ENCODE results near the gene RBFOX2.
"Not testable (repeated sequence)": the region's sequence is repeated elsewhere in the genome, so short reads cannot be mapped to it uniquely, and the experiment has no call there.

RBFOX2 gene

GRCh38 chr22:35746248-35746647 is 282.4 kb downstream of the RBFOX2 start:
- in situ Hi-C loops (cut with MboI; ENCODE audit: low sequenced_read_pairs) = no loop called here

GRCh38 chr22:35743326-35743860 is 285.2 kb downstream of the RBFOX2 start:
- in situ Hi-C loops (cut with MboI; ENCODE audit: low sequenced_read_pairs) = no loop called here

GRCh38 chr22:35742342-35743100 is 286.1 kb downstream of the RBFOX2 start:
- in situ Hi-C loops (cut with MboI; ENCODE audit: low sequenced_read_pairs) = no loop called here

DNA sequence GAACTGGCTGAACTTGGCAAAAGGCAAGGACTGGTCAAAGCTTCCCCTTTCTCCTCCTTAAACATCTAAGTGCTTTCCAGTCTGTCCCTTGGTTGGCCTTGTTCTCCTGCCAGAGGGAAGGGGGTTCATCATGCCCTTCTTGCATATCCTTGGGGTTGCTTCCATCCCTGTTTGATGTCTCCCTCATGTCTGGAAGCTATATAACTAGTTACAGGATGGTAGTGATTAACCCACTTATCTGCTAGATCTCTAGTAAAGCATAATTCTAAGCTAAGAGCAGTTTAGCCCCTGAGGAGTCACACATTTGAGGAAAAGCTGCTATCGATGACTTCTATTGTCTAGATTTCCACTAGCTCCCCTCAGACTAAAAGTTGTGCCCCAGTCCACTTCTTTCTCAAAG is 288.0 kb downstream of the RBFOX2 start:
- in situ Hi-C loops (cut with MboI; ENCODE audit: low sequenced_read_pairs) = no loop called here

- in situ Hi-C loops (cut with MboI; ENCODE audit: low sequenced_read_pairs) = no loop called here
Observed at GRCh38 chr22:35739931-35740380, 288.7 kb downstream of the RBFOX2 start.

DNA sequence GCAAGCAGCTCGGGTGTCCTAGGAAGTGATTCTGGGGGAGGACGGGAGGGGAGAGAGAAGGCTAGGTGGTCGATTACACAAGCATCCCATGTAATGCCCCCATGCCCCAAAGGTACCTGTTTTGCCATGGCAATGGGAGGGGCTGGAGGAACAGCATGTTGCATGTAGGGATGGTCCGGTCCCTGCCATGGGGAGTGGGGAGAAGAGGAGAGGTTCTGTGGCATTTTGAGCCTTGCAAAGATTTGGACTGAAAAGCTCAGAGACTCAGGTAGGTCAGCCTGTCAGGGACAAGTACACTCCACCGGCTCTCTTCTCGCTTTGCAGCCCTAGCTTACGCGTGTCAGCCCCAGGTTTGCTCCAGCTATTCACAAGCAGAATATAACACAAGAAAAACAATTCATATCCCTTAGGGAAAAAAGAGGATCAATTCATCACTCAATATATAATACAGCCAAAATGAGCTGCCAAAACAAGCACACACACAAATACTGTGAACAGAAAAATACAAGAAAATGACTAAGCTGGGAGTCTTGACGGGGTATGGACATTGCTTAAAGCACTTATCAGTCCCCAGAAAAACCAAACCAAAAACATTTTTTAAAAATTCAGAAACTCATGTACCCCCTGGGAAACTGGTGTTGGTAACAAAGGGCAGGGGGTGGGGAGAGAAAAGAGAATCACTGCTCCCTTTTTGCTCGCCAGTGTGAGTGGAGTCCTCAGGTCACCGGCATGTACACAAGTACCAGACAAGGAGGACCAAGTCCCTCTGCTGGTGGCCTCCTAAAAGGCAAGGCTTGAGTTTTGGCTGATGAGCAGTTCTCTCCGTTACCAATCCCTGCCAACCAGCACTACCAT is 289.3 kb downstream of the RBFOX2 start:
- in situ Hi-C loops (cut with MboI; ENCODE audit: low sequenced_read_pairs) = no loop called here

GRCh38 chr22:35737886-35738285 is 290.7 kb downstream of the RBFOX2 start:
- in situ Hi-C loops (cut with MboI; ENCODE audit: low sequenced_read_pairs) = not testable (repeated sequence)

DNA sequence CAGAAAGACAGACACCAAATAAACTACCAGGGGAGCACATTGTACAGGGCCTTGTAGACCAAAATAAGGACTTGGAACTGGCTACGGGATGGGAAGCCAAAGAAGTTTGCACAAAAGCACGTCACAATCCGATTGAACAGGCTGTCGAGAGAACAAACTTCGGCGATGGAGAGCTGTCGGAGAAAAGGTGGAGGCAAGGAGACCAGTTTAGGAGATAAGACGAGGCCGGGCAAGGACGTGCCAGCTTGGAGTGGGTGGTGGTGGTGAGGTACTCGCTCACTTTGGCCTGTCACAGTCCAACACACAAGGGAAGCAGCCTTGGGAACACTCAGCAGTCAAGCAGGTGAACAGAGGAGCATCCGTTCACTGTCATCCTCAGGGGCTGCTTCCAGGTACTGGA is 291.9 kb downstream of the RBFOX2 start:
- in situ Hi-C loops (cut with MboI; ENCODE audit: low sequenced_read_pairs) = no loop called here

DNA sequence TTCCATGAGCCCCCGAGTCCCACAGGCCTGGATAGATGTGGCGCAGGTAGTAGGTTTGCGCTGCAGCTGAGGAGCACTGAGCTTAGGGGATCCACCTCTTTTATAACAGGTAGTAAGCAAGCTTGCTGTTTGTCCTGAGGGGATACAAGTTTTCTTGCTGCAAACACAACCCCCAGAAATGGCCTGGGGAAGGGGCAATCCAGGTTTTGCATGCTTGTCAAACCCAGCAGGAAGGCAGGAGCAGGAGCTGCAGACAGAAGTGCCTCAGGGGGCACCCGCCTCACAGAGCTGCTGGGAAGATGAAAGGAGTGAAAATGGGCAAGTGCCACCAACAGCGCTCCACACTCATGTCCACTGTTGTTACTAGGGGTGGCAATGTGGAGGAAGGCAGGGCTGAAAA is 292.5 kb downstream of the RBFOX2 start:
- in situ Hi-C loops (cut with MboI; ENCODE audit: low sequenced_read_pairs) = no loop called here

GRCh38 chr22:35735542-35735941 is 293.1 kb downstream of the RBFOX2 start:
- in situ Hi-C loops (cut with MboI; ENCODE audit: low sequenced_read_pairs) = no loop called here

- in situ Hi-C loops (cut with MboI; ENCODE audit: low sequenced_read_pairs) = no loop called here
Observed at GRCh38 chr22:35734517-35734827, 294.2 kb downstream of the RBFOX2 start.

- in situ Hi-C loops (cut with MboI; ENCODE audit: low sequenced_read_pairs) = no loop called here
Observed at GRCh38 chr22:35733791-35734516, 294.7 kb downstream of the RBFOX2 start.

- in situ Hi-C loops (cut with MboI; ENCODE audit: low sequenced_read_pairs) = no loop called here
Observed at GRCh38 chr22:35733036-35733435, 295.6 kb downstream of the RBFOX2 start.

GRCh38 chr22:35732116-35732515 is 296.5 kb downstream of the RBFOX2 start:
- in situ Hi-C loops (cut with MboI; ENCODE audit: low sequenced_read_pairs) = no loop called here

DNA sequence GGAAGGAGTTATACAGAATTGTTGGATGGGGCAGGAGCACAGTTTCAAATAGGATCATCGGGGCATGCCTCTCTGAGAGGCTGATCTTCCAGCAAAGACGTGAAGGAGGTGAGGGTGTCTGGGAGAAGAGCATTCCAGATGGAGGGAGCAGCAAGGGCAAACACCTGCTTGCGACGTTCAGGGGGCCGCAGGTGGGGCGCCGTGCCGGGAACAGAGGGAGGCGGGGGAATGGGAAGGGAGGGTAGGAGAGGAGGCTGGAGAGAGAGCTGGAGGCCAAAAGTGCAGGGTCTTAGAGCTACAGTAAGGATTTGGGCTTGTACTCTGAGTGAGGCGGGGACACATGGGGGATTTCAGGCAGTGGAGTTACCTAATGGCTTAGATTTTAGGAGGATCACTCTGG is 297.3 kb downstream of the RBFOX2 start:
- in situ Hi-C loops (cut with MboI; ENCODE audit: low sequenced_read_pairs) = no loop called here

DNA sequence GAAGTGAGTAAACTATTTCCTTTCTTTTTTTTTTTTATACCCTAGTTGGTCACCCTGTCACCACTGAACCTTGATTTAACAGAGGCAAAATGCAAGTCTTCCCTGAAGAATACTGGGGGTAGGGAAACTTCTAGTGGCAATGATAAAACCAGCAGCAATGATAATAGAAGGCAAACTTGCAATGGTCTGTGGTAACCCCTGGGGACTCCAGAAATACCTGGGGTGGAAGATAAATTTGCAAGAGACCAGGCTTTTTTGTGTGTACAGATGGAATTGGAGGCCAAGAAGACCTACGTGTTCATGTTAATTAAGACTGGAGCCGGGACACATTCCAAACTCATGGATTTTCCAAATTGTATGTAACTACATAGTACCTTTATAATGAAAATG is 299.3 kb downstream of the RBFOX2 start:
- in situ Hi-C loops (cut with MboI; ENCODE audit: low sequenced_read_pairs) = no loop called here

GRCh38 chr22:35728639-35729308 is 299.9 kb downstream of the RBFOX2 start:
- in situ Hi-C loops (cut with MboI; ENCODE audit: low sequenced_read_pairs) = no loop called here

- in situ Hi-C loops (cut with MboI; ENCODE audit: low sequenced_read_pairs) = no loop called here
Observed at GRCh38 chr22:35727436-35727835, 301.2 kb downstream of the RBFOX2 start.

- in situ Hi-C loops (cut with MboI; ENCODE audit: low sequenced_read_pairs) = no loop called here
Observed at GRCh38 chr22:35726933-35727332, 301.7 kb downstream of the RBFOX2 start.

GRCh38 chr22:35726398-35726797 is 302.2 kb downstream of the RBFOX2 start:
- in situ Hi-C loops (cut with MboI; ENCODE audit: low sequenced_read_pairs) = no loop called here

DNA sequence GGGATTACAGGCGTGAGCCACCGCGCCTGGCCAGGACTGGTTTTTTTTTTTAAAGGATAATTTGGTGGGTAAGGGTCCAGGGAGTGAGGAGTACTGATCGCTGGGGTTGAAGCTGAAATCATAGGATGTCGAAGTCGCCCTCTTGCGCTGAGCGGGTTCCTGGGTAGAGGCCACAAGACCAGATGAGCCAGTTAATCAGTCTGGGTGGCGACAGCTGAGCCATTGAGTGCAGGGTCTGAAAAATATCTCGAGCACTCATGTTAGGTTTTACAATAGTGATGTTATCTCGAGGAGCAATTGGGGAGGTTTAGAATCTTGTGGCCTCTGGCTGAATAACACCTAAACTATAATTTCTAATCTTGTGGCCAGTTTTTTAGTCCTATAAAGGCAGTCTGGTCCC is 303.1 kb downstream of the RBFOX2 start:
- in situ Hi-C loops (cut with MboI; ENCODE audit: low sequenced_read_pairs) = no loop called here
